Astrocyte of the cerebellum (primary cell): ENCODE measurements around the gene NSD2.

Source experiments
- DNase-seq: peaks from one replicate; pipeline ENCODE4 v3.0.0-alpha.2; 2011; ENCODE audit warnings: low read depth
- H3K4me3 ChIP-seq: 2 replicates; pipeline ENCODE4 v1.5.1; 2011; ENCODE audit warnings: mild to moderate bottlenecking, low read depth, low read length, moderate library complexity
- in situ Hi-C: cut with HindIII; loops from 2 replicates; pipeline ENCODE4 v1.10.0; 2017; ENCODE audit warnings: low sequenced_read_pairs
- TF ChIP-seq, protein P1 (sequence below): IDR thresholded peaks from 2 replicates; pipeline ENCODE4 v1.5.1; 2012; ENCODE audit warnings: low read length, low read depth, moderate library complexity, mild to moderate bottlenecking; ENCODE audit errors: missing control alignments

Gene NSD2

DNA sequence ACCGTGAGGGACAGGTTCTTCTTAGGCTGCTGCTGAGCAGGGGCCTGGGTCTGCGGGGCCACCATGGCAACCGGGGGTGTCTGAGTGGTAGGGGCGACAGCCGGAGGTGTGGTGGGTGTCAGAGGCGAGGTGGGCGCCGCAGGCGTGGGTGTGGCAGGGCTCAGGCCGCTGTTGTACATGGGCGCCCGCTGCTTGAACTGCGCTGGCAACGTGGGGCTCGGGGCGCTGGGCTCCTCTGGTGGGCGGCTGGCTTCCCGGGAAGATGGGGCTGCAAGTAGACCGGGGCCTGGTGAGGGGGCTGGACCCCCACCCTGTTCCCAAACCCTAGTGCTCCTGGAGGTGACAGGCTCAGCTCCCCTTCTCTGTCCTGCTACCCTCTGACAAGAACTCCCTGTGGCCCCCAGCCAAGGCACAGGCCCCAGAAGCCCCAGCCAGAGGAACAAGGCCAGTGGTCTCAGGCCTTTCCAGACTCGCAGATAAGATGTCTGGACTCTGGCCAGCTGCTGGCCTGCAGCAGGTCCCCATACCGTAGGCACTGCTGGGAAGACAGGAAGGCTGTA lies 112.7 kb downstream of the NSD2 start:
- in situ Hi-C loops, result no loop called here

DNA sequence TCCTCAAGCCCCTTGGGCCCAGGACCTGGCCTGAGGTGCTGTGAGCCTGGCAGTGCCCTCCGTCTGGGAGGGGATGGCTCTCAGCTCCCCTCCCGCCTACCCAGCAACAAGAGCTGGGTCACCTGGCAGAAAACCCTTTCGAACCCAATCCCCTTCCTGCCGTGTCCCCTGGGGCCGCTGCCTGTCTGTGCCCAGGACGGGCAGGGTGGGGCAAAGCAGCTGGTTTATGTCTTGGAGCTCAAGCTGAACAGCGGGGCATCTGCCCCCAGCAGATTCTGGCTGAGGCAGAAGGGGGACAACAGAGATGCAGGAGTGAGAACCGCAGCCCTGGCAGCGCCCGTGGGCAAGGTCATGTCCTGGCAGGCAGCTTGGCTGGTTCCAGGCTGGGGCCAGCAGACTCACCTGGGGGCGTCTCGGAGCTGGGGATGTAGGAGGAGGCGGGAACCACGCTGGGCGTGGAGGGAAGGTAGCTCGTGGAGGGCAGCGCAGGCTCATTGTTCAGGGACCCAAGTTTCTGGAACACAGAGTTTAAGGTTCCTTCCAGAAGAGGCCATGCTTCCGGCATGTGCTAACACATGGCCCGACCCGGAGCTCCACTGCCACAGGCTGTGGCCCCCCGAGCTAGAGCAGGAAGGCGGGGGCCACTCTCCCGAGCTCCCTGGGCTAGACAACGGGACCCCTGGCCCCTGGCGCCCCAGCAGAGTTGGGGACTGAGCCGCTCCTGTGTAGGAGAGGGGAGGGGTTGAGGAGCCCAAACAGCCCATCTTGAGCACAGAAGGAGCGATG lies 113.4 kb downstream of the NSD2 start:
- in situ Hi-C loops, result no loop called here
- TF ChIP-seq, protein P1, sequence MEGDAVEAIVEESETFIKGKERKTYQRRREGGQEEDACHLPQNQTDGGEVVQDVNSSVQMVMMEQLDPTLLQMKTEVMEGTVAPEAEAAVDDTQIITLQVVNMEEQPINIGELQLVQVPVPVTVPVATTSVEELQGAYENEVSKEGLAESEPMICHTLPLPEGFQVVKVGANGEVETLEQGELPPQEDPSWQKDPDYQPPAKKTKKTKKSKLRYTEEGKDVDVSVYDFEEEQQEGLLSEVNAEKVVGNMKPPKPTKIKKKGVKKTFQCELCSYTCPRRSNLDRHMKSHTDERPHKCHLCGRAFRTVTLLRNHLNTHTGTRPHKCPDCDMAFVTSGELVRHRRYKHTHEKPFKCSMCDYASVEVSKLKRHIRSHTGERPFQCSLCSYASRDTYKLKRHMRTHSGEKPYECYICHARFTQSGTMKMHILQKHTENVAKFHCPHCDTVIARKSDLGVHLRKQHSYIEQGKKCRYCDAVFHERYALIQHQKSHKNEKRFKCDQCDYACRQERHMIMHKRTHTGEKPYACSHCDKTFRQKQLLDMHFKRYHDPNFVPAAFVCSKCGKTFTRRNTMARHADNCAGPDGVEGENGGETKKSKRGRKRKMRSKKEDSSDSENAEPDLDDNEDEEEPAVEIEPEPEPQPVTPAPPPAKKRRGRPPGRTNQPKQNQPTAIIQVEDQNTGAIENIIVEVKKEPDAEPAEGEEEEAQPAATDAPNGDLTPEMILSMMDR, result no peak
- H3K4me3 ChIP-seq, result no peak overlapping the region
- no peak for DNase-seq

More for the DNA sequence above, 112.7 kb downstream of the NSD2 start:
- no peak overlapping the region for H3K4me3 ChIP-seq
- DNase-seq, result no peak
- TF ChIP-seq, protein P1, result no peak

DNA sequence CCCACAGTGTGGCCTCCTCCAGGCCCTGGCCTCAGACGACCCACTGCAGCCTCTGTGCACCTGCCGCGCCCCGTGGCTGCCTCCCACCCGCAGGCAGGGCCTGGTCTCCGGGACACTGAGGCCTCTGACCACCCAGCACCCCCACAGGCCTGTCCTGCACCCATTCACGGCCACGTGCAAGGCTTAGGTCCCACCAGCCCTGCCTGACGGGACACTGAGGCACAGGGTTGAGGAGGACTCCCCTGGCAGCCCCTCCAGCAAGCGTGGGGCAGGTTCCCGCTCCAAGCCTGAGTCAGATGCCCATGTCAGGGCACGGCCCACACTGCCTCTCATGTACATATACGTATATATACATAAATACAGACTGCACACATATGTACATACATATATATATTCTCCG lies 114.1 kb downstream of the NSD2 start:
- in situ Hi-C loops, result no loop called here
- no peak for DNase-seq
- TF ChIP-seq, protein P1, result no peak
- H3K4me3 ChIP-seq, result no peak overlapping the region

DNA sequence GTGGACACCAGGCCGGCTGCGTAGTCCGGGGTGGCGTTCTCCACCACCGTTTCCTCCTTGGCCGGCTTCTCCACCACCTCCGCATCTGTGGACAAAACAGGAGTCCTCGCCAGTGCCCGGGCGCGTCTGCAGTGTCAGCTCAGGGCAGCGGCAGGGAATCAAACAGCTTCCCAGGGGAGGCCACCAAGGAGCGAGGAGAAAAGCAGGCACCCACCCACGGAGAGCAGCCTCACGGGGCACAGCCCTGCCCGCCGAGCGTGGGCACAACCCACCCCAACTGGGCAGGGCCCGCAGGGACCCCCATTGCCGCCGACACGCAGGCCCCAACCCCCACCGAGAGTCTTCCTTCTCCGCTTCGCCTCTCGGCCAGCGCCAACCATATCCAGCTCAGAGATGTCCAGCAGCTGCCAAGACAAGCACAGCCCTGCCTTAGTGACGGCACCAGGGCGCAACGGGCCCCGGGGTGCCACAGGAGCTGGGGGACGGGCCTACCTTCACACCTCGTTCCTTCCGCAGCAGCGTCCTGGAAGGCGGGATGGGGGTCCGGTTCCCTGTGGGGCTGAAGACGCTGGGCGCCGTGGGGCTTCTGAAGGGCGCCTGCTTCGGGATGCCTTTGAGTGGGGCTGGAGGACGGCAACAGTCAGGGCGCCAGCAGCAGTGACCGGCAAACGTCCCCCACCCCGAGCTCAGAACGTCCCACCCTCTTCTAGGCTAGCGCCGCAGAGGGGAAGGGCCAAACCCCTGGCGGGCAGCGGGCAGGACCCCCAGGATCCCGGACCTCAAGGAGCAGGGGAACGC lies 114.8 kb downstream of the NSD2 start:
- TF ChIP-seq, protein P1, result no peak
- in situ Hi-C loops, result no loop called here

DNA sequence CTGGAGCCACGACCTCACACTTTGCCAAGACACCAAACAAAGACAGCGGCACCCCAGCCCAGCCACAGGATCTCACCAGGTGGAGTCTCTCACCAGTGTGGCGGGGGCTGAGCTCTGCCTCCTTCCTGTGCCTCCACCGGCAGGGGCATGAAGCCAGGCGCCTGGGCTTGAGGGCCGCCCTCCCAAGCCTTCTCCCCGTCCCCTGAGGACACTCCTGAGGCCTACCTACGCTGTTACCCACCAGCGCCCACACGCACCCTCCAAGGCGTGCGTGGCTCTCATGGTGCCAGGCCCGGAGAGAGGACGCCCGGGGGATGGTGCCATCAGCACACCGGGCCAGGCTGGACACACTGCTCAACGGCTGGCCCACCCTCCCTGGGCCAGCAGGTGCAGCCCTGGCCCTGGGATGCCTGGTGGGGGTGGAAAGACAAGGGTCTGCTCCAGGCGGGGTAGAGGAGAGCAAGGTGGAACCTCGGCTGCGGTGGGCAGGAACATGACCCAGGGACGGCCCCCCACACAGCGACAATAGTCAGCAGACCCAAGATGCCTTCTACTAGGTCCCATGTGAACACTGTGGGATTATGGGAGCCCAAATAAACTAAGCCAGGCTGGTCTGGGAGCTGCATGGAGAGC lies 115.5 kb downstream of the NSD2 start:
- no peak for DNase-seq
- in situ Hi-C loops, result no loop called here
- TF ChIP-seq, protein P1, result no peak
- H3K4me3 ChIP-seq, result no peak overlapping the region

More for the DNA sequence above, 114.8 kb downstream of the NSD2 start:
- no peak overlapping the region for H3K4me3 ChIP-seq
- DNase-seq, result no peak

DNA sequence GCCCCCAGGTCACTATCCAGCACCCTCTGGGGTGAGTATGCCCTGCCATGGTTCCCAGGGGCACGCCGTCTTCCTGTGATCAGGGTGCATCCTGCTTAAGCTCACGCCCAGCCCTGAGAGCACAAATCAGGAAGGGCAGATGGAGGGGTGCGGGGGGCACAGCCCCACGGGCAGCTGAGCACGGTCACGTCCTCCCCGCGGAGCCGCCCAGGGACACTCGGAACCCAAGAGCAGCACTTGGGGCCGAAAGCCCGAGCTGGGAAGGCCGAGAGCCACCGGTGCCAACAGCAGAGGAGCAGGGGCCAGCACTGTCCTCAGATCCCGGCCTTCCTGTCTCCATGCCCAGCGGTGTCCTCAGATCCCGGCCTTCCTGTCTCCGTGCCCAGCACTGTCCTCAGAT lies 116.1 kb downstream of the NSD2 start:
- H3K4me3 ChIP-seq, result no peak overlapping the region
- TF ChIP-seq, protein P1, result no peak
- in situ Hi-C loops, result no loop called here
- no peak for DNase-seq
